Measurements from ENCODE around the gene CES5A.
"Not testable (repeated sequence)": the region's sequence is repeated elsewhere in the genome, so short reads cannot be mapped to it uniquely, and the experiment has no call there.

CES5A gene

GRCh38 chr16:55915096-55915827 lies 40.1 kb upstream of the CES5A start:
- Histone ChIP-seq H3K4me1 (ENCODE audit: insufficient read depth, low read length, severe bottlenecking) (no peaks in the 10 kb centered on the region), H3K9me3 (ENCODE audit: low read length) (no peaks in the 10 kb centered on the region), H3K27ac (ENCODE audit: low read depth, low read length, poor library complexity, severe bottlenecking) (no peak overlapping the region), H3K9ac (ENCODE audit: low read length) (no peak overlapping the region), H4K20me1 (ENCODE audit: insufficient read depth, low read length) (no peaks in the 10 kb centered on the region), H3K36me3 (ENCODE audit: insufficient read depth, low read length) (no peaks in the 10 kb centered on the region), H2AFZ (ENCODE audit: low read length) (no peak overlapping the region), H3K4me2 (ENCODE audit: low read length) (no peak overlapping the region), H3K9me2 (ENCODE audit: low read depth, low read length) (no peaks in the 10 kb centered on the region), H3K27me3 (ENCODE audit: insufficient read depth, low read length) (no peaks in the 10 kb centered on the region), H3K4me3 (ENCODE audit: low read depth, low read length, poor library complexity, severe bottlenecking) (no peak overlapping the region), H3F3A (ENCODE audit: insufficient read depth, low read length) (no peaks in the 10 kb centered on the region), H3K79me2 (ENCODE audit: insufficient read depth, low read length) (no peaks in the 10 kb centered on the region)
- TF ChIP-seq, protein P1, sequence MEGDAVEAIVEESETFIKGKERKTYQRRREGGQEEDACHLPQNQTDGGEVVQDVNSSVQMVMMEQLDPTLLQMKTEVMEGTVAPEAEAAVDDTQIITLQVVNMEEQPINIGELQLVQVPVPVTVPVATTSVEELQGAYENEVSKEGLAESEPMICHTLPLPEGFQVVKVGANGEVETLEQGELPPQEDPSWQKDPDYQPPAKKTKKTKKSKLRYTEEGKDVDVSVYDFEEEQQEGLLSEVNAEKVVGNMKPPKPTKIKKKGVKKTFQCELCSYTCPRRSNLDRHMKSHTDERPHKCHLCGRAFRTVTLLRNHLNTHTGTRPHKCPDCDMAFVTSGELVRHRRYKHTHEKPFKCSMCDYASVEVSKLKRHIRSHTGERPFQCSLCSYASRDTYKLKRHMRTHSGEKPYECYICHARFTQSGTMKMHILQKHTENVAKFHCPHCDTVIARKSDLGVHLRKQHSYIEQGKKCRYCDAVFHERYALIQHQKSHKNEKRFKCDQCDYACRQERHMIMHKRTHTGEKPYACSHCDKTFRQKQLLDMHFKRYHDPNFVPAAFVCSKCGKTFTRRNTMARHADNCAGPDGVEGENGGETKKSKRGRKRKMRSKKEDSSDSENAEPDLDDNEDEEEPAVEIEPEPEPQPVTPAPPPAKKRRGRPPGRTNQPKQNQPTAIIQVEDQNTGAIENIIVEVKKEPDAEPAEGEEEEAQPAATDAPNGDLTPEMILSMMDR (IDR thresholded peaks at IDR 0.05; ENCODE audit: low read length) = no peak
- TF ChIP-seq EZH2 (IDR thresholded peaks at IDR 0.05; ENCODE audit: borderline replicate concordance, low read length) = no peak

DNA sequence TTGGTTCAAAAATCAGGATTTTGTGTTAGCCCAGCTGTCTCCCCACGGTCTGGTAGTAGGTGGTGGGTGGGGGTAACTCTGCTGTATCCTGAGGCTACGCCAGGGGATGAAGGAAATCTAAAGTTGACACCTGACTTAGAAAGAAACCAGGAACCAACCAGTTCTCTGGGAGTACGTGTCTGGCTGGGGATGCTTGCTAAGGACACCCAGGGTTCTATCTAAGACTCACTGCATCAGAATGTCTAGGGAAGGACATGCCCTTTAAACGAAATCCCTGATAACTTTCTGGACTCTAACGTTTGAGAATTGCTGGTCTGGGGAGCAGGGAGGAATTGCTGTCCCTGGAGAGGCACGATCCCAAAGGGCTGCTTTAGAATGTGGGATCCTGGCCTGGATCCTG lies 39.2 kb upstream of the CES5A start:
- H3F3A ChIP-seq (ENCODE audit: insufficient read depth, low read length) = no peaks in the 10 kb centered on the region
- no peak overlapping the region for H2AFZ ChIP-seq (ENCODE audit: low read length)
- no peak overlapping the region for H3K4me2 ChIP-seq (ENCODE audit: low read length)
- H3K9ac ChIP-seq (ENCODE audit: low read length) = no peak overlapping the region
- H3K79me2 ChIP-seq (ENCODE audit: insufficient read depth, low read length) = no peaks in the 10 kb centered on the region
- no peaks in the 10 kb centered on the region for H4K20me1 ChIP-seq (ENCODE audit: insufficient read depth, low read length)
- H3K4me3 ChIP-seq (ENCODE audit: low read depth, low read length, poor library complexity, severe bottlenecking) = no peak overlapping the region
- TF ChIP-seq EZH2 (IDR thresholded peaks at IDR 0.05; ENCODE audit: borderline replicate concordance, low read length) = no peak
- TF ChIP-seq, protein P1 (IDR thresholded peaks at IDR 0.05; ENCODE audit: low read length) = no peak
- H3K27me3 ChIP-seq (ENCODE audit: insufficient read depth, low read length) = no peaks in the 10 kb centered on the region
- no peaks in the 10 kb centered on the region for H3K36me3 ChIP-seq (ENCODE audit: insufficient read depth, low read length)
- H3K27ac ChIP-seq (ENCODE audit: low read depth, low read length, poor library complexity, severe bottlenecking) = no peak overlapping the region
- H3K9me3 ChIP-seq (ENCODE audit: low read length) = no peaks in the 10 kb centered on the region
- H3K9me2 ChIP-seq (ENCODE audit: low read depth, low read length) = no peaks in the 10 kb centered on the region
- no peaks in the 10 kb centered on the region for H3K4me1 ChIP-seq (ENCODE audit: insufficient read depth, low read length, severe bottlenecking)

GRCh38 chr16:55913716-55914115 lies 38.5 kb upstream of the CES5A start:
- H3K4me2 ChIP-seq (ENCODE audit: low read length) = no peak overlapping the region
- no peaks in the 10 kb centered on the region for H3K79me2 ChIP-seq (ENCODE audit: insufficient read depth, low read length)
- H2AFZ ChIP-seq (ENCODE audit: low read length) = no peak overlapping the region
- H3K27me3 ChIP-seq (ENCODE audit: insufficient read depth, low read length) = no peaks in the 10 kb centered on the region
- no peak overlapping the region for H3K27ac ChIP-seq (ENCODE audit: low read depth, low read length, poor library complexity, severe bottlenecking)
- no peak overlapping the region for H3K4me3 ChIP-seq (ENCODE audit: low read depth, low read length, poor library complexity, severe bottlenecking)
- TF ChIP-seq EZH2 (IDR thresholded peaks at IDR 0.05; ENCODE audit: borderline replicate concordance, low read length) = no peak
- TF ChIP-seq, protein P1 (IDR thresholded peaks at IDR 0.05; ENCODE audit: low read length) = no peak
- H3K36me3 ChIP-seq (ENCODE audit: insufficient read depth, low read length) = no peaks in the 10 kb centered on the region
- H3K9ac ChIP-seq (ENCODE audit: low read length) = no peak overlapping the region
- no peaks in the 10 kb centered on the region for H4K20me1 ChIP-seq (ENCODE audit: insufficient read depth, low read length)
- H3F3A ChIP-seq (ENCODE audit: insufficient read depth, low read length) = no peaks in the 10 kb centered on the region
- no peaks in the 10 kb centered on the region for H3K9me3 ChIP-seq (ENCODE audit: low read length)
- H3K4me1 ChIP-seq (ENCODE audit: insufficient read depth, low read length, severe bottlenecking) = no peaks in the 10 kb centered on the region
- H3K9me2 ChIP-seq (ENCODE audit: low read depth, low read length) = no peaks in the 10 kb centered on the region

DNA sequence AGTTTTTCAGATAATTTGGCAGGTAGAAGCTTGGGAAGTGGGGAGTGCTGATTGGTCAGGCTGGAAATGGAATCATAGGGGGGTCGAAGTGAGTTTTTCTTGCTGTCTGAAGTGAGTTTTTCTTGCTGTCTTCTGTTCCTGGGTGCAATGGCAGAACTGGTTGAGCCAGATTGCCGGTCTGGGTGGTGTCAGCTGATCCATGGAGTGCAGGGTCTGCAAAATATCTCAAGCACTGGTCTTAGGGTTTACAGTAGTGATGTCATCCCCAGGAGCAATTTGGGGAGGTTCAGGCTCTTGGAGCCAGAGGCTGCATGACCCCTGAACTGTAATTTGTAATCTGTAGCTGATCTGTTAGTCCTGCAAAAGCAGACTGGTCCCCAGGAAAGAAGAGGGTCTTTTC lies 37.9 kb upstream of the CES5A start:
- not testable (repeated sequence) for H3K79me2 ChIP-seq (ENCODE audit: insufficient read depth, low read length); H3K4me1 ChIP-seq (ENCODE audit: insufficient read depth, low read length, severe bottlenecking); H2AFZ ChIP-seq (ENCODE audit: low read length); H3K4me2 ChIP-seq (ENCODE audit: low read length); H3F3A ChIP-seq (ENCODE audit: insufficient read depth, low read length); H3K36me3 ChIP-seq (ENCODE audit: insufficient read depth, low read length); H3K27me3 ChIP-seq (ENCODE audit: insufficient read depth, low read length); H3K9me2 ChIP-seq (ENCODE audit: low read depth, low read length); H3K4me3 ChIP-seq (ENCODE audit: low read depth, low read length, poor library complexity, severe bottlenecking); H3K9me3 ChIP-seq (ENCODE audit: low read length); H3K27ac ChIP-seq (ENCODE audit: low read depth, low read length, poor library complexity, severe bottlenecking); H3K9ac ChIP-seq (ENCODE audit: low read length); H4K20me1 ChIP-seq (ENCODE audit: insufficient read depth, low read length)
